ENCODE measurements around the gene CCDC149. TPM values are rescaled to one million over a fixed set of nuclear protein-coding genes. Genes with fewer than 3 reads are reported as not detected.
A peak's percentile ranks its signal among the peaks of the same experiment; 100 is the strongest.

The CCDC149 gene
- total RNA-seq, 1 experiment from 2014 or later, result 7.9 TPM

- H3K36me3 ChIP-seq (ENCODE audit: low read depth, low read length), result no peaks in the 10 kb centered on the region
- H3K9me3 ChIP-seq (ENCODE audit: low read length), result no peaks in the 10 kb centered on the region
- no peak overlapping the region for H3K27ac ChIP-seq (ENCODE audit: low read length)
- H2AFZ ChIP-seq (ENCODE audit: low read length), result no peak overlapping the region
- H3K4me1 ChIP-seq (ENCODE audit: insufficient read depth, low read length), result peaks cover 7% of the 10 kb centered on the region
- H3K27me3 ChIP-seq (ENCODE audit: low read length), result no peaks in the 10 kb centered on the region
- intact Hi-C loops (cut with micrococcal nuclease), result no loop called here
- DNase-seq (no peak), ATAC-seq (no peak)
- no TSS peak for BruUV-seq (replicated peaks)
- CTCF ChIA-PET, result no interaction called here
- POLR2A ChIA-PET (ENCODE audit: unreplicated experiment), result no interaction called here
- TF ChIP-seq CTCF (conservative IDR thresholded peaks at IDR 0.05; ENCODE audit: low read depth, low read length), result no peak
- no peaks in the 10 kb centered on the region for H4K20me1 ChIP-seq (ENCODE audit: low read length)
- no peak overlapping the region for H3K4me3 ChIP-seq (ENCODE audit: low read length)
- no peaks in the 10 kb centered on the region for H3F3A ChIP-seq (ENCODE audit: low read length, unreplicated experiment)
- H3K9ac ChIP-seq (ENCODE audit: low read length), result no peak overlapping the region
- no peaks in the 10 kb centered on the region for H3K79me2 ChIP-seq (ENCODE audit: low read length)
- H3K9me2 ChIP-seq (replicated peaks; ENCODE audit: low read length), result no peaks in the 10 kb centered on the region
- H3K4me2 ChIP-seq (ENCODE audit: low read length), result no peak overlapping the region
Measured at GRCh38 chr4:24885342-24885741, 27.5 kb downstream of the CCDC149 start.

- no peak overlapping the region for H3K27ac ChIP-seq (ENCODE audit: low read length)
- no peaks in the 10 kb centered on the region for H4K20me1 ChIP-seq (ENCODE audit: low read length)
- intact Hi-C loops (cut with micrococcal nuclease), result no loop called here
- ChIA-PET POLR2A (ENCODE audit: unreplicated experiment) (interaction anchor here (0.6 kb wide), 1 partner anchor 27 kb away, joined by 3 read pairs; no protein-coding TSS in a partner anchor), CTCF (no interaction called here)
- H2AFZ ChIP-seq (ENCODE audit: low read length), result no peak overlapping the region
- peaks cover 3% of the 10 kb centered on the region for H3K4me1 ChIP-seq (ENCODE audit: insufficient read depth, low read length)
- no peaks in the 10 kb centered on the region for H3K27me3 ChIP-seq (ENCODE audit: low read length)
- TF ChIP-seq CTCF (conservative IDR thresholded peaks at IDR 0.05; ENCODE audit: low read depth, low read length) (no peak), EZH2 (IDR thresholded peaks at IDR 0.05; ENCODE audit: low read length, unreplicated experiment) (no peak)
- H3K9me3 ChIP-seq (ENCODE audit: low read length), result no peaks in the 10 kb centered on the region
- BruUV-seq (replicated peaks), result no TSS peak
- H3K4me3 ChIP-seq (ENCODE audit: low read length), result no peak overlapping the region
- H3K36me3 ChIP-seq (ENCODE audit: low read depth, low read length), result no peaks in the 10 kb centered on the region
- no peak overlapping the region for H3K9ac ChIP-seq (ENCODE audit: low read length)
- no peaks in the 10 kb centered on the region for H3K79me2 ChIP-seq (ENCODE audit: low read length)
- no peak overlapping the region for H3K4me2 ChIP-seq (ENCODE audit: low read length)
- H3F3A ChIP-seq (ENCODE audit: low read length, unreplicated experiment), result no peaks in the 10 kb centered on the region
- DNase-seq, result no peak
- ATAC-seq, result no peak
- no peaks in the 10 kb centered on the region for H3K9me2 ChIP-seq (replicated peaks; ENCODE audit: low read length)
Measured at GRCh38 chr4:24884902-24885301, 27.9 kb downstream of the CCDC149 start.

- BruUV-seq (replicated peaks), result no TSS peak
- ChIA-PET CTCF (no interaction called here), POLR2A (ENCODE audit: unreplicated experiment) (no interaction called here)
- Histone ChIP-seq H3K4me2 (ENCODE audit: low read length) (no peak overlapping the region), H3K9me3 (ENCODE audit: low read length) (no peaks in the 10 kb centered on the region), H4K20me1 (ENCODE audit: low read length) (no peaks in the 10 kb centered on the region), H3K27me3 (ENCODE audit: low read length) (no peaks in the 10 kb centered on the region), H3F3A (ENCODE audit: low read length, unreplicated experiment) (no peaks in the 10 kb centered on the region), H3K4me1 (ENCODE audit: insufficient read depth, low read length) (no peaks in the 10 kb centered on the region; the same call in 1 of the 2 replicates), H2AFZ (ENCODE audit: low read length) (no peak overlapping the region), H3K36me3 (ENCODE audit: low read depth, low read length) (no peaks in the 10 kb centered on the region), H3K79me2 (ENCODE audit: low read length) (no peaks in the 10 kb centered on the region), H3K4me3 (ENCODE audit: low read length) (no peak overlapping the region), H3K27ac (ENCODE audit: low read length) (no peak overlapping the region), H3K9ac (ENCODE audit: low read length) (no peak overlapping the region), H3K9me2 (replicated peaks; ENCODE audit: low read length) (no peaks in the 10 kb centered on the region)
- ATAC-seq, result no peak
- intact Hi-C loops (cut with micrococcal nuclease), result no loop called here
- TF ChIP-seq CTCF (conservative IDR thresholded peaks at IDR 0.05; ENCODE audit: low read depth, low read length), result no peak
- TF ChIP-seq EZH2phosphoT487 (IDR thresholded peaks at IDR 0.05; ENCODE audit: borderline replicate concordance, low read length), result no peak
- no peak for TF ChIP-seq EZH2 (IDR thresholded peaks at IDR 0.05; ENCODE audit: low read length, unreplicated experiment)
- DNase-seq, result peak; percentile 34
Measured at GRCh38 chr4:24881508-24882196, 31.2 kb downstream of the CCDC149 start.
